HepG2 (cell line): ENCODE data around the gene PDE6C. TPM values are rescaled to one million over a fixed set of nuclear protein-coding genes. Genes with fewer than 3 reads are reported as not detected.
A peak's percentile ranks its signal among the peaks of the same experiment; 100 is the strongest.

Source experiments
- ADNP ChIP-seq: sonication (generic); formaldehyde crosslinking; IDR thresholded peaks from 2 replicates; pipeline ENCODE4 v1.4.0; 2020; ENCODE audit warnings: missing genetic modification reagents
- AGO2 ChIP-seq: fragments of 200-400 bp; formaldehyde crosslinking; optimal IDR thresholded peaks from 2 replicates; pipeline ENCODE3; 2017; ENCODE audit warnings: mild to moderate bottlenecking, low read depth, low read length, moderate library complexity
- ATAD3A ChIP-seq: sonication (generic); formaldehyde crosslinking; IDR thresholded peaks from 2 replicates; pipeline ENCODE4 v1.4.0; 2020; ENCODE audit warnings: missing genetic modification reagents
- BRD4 ChIP-seq: sonication (generic); formaldehyde crosslinking; IDR thresholded peaks from 2 replicates; pipeline ENCODE4 v1.4.0; 2020; ENCODE audit warnings: missing genetic modification reagents
- FLYWCH1 ChIP-seq: sonication (generic); formaldehyde crosslinking; IDR thresholded peaks from 2 replicates; pipeline ENCODE4 v1.8.1; 2023; ENCODE audit warnings: mild to moderate bottlenecking, missing genetic modification reagents
- GATAD1 ChIP-seq: IDR thresholded peaks from 2 replicates; pipeline ENCODE4 v1.6.1; 2016; ENCODE audit warnings: missing genetic modification reagents, missing compliant biosample characterization
- GPN1 ChIP-seq: sonication (generic); formaldehyde crosslinking; IDR thresholded peaks from 2 replicates; pipeline ENCODE4 v1.5.1; 2020; ENCODE audit warnings: missing genetic modification reagents, borderline replicate concordance
- MEIS2 ChIP-seq: sonication (generic); formaldehyde crosslinking; IDR thresholded peaks from 2 replicates; pipeline ENCODE4 v1.9.0; 2021; ENCODE audit warnings: mild to moderate bottlenecking, missing genetic modification reagents
- NCOA2 ChIP-seq: sonication (generic); formaldehyde crosslinking; IDR thresholded peaks from 2 replicates; pipeline ENCODE4 v1.8.0; 2022; ENCODE audit warnings: inconsistent platforms
- NFE2L2 ChIP-seq: fragments of 150-350 bp; IDR thresholded peaks from 2 replicates; pipeline ENCODE4 v1.6.1; 2014; ENCODE audit warnings: low read length
- PAF1 ChIP-seq: IDR thresholded peaks from 2 replicates; pipeline ENCODE4 v1.6.1; 2016; ENCODE audit warnings: missing genetic modification reagents, missing compliant biosample characterization
- POGK ChIP-seq: sonication (generic); formaldehyde crosslinking; conservative IDR thresholded peaks from 2 replicates; pipeline ENCODE4 v1.8.0; 2022; ENCODE audit warnings: mild to moderate bottlenecking, moderate library complexity, missing genetic modification reagents
- POLR2G ChIP-seq: fragments of 200-400 bp; formaldehyde crosslinking; IDR thresholded peaks from 2 replicates; pipeline ENCODE4 v1.6.1; 2018; ENCODE audit warnings: mild to moderate bottlenecking, low read depth, low read length, moderate library complexity
- RFXAP ChIP-seq: sonication (generic); formaldehyde crosslinking; IDR thresholded peaks from 2 replicates; pipeline ENCODE4 v1.4.0; 2020; ENCODE audit warnings: missing genetic modification reagents, borderline replicate concordance
- SMARCE1 ChIP-seq: fragments of 450-650 bp; IDR thresholded peaks from 2 replicates; pipeline ENCODE4 v1.6.1; 2017; ENCODE audit warnings: borderline replicate concordance
- SNAI1 ChIP-seq: sonication (generic); formaldehyde crosslinking; IDR thresholded peaks from 2 replicates; pipeline ENCODE4 v1.5.0; 2020; ENCODE audit warnings: mild to moderate bottlenecking, missing genetic modification reagents, borderline replicate concordance
- SRF ChIP-seq: IDR thresholded peaks from 2 replicates; pipeline ENCODE4 v1.6.1; 2011; ENCODE audit warnings: mild to moderate bottlenecking, low read depth, low read length, moderate library complexity
- ZNF350 ChIP-seq: sonication (generic); formaldehyde crosslinking; IDR thresholded peaks from 2 replicates; pipeline ENCODE4 v1.4.0; 2020; ENCODE audit warnings: mild to moderate bottlenecking, low read depth, missing genetic modification reagents, borderline replicate concordance
- ZNF382 ChIP-seq: sonication (generic); formaldehyde crosslinking; IDR thresholded peaks from 2 replicates; pipeline ENCODE4 v1.5.0; 2020; ENCODE audit warnings: missing genetic modification reagents, mild to moderate bottlenecking, borderline replicate concordance
- ZNF446 ChIP-seq: sonication (generic); formaldehyde crosslinking; IDR thresholded peaks from 2 replicates; pipeline ENCODE4 v1.5.0; 2020; ENCODE audit warnings: mild to moderate bottlenecking, missing genetic modification reagents
- ZNF512 ChIP-seq: sonication (generic); formaldehyde crosslinking; IDR thresholded peaks from 2 replicates; pipeline ENCODE4 v1.4.0; 2020; ENCODE audit warnings: mild to moderate bottlenecking, missing genetic modification reagents
- ZNF562 ChIP-seq: sonication (generic); formaldehyde crosslinking; IDR thresholded peaks from 2 replicates; pipeline ENCODE4 v1.8.0; 2022; ENCODE audit warnings: missing genetic modification reagents, borderline replicate concordance
- ZNF614 ChIP-seq: IDR thresholded peaks from 2 replicates; pipeline ENCODE4 v1.6.1; 2018; ENCODE audit warnings: missing biosample characterization, missing genetic modification reagents, inconsistent platforms, borderline replicate concordance
- ZNF660 ChIP-seq: sonication (generic); formaldehyde crosslinking; IDR thresholded peaks from 2 replicates; pipeline ENCODE4 v1.5.1; 2020; ENCODE audit warnings: mild to moderate bottlenecking, low read depth, missing genetic modification reagents, borderline replicate concordance
- ZNF720 ChIP-seq: sonication (generic); formaldehyde crosslinking; IDR thresholded peaks from 2 replicates; pipeline ENCODE4 v1.4.0; 2020; ENCODE audit warnings: missing genetic modification reagents
- ZNF772 ChIP-seq: sonication (generic); formaldehyde crosslinking; IDR thresholded peaks from 2 replicates; pipeline ENCODE4 v1.5.0; 2020; ENCODE audit warnings: mild to moderate bottlenecking, missing genetic modification reagents
- polyA plus RNA-seq, 8 experiments: library from polyadenylated mRNA; depleted of rRNA in 3 of 8; stranded (reverse) in 7 of 8; unstranded in 1 of 8; fragments of >200 nt; fragmentation: Illumina TruSeq in 4 of 8; extraction: Trizol in 4 of 8; gene quantifications; 2 replicates each; pipeline versions ENCODE4 v1.2.1 to v1.2.3, GENCODE V29; 2011 to 2016; ENCODE audit warnings: low read depth in 4 of 8, missing spikeins in 1 of 8, mixed read lengths in 1 of 8; ENCODE audit not compliant: insufficient read depth in 1 of 8
- total RNA-seq, 5 experiments: library from RNA; depleted of rRNA; stranded (reverse); fragments of >200 nt; fragmentation: Illumina TruSeq; extraction: Trizol; gene quantifications; 2 replicates each; pipeline ENCODE4 v1.2.3, GENCODE V29; 2016; ENCODE audit warnings: low read depth in 1 of 5
- TF ChIP-seq, protein P1 (sequence below): IDR thresholded peaks from 2 replicates; pipeline ENCODE4 v1.6.1; 2016; ENCODE audit warnings: missing compliant biosample characterization, missing genetic modification reagents, borderline replicate concordance
- TF ChIP-seq, protein P2 (sequence below): sonication (generic); formaldehyde crosslinking; conservative IDR thresholded peaks from 2 replicates; pipeline ENCODE4 v1.8.0; 2022; ENCODE audit warnings: missing genetic modification reagents

Gene PDE6C
- total and polyA plus RNA-seq, 2 of the 13 experiments (the other 11 are each of a cell fraction or from before 2014, with no cell fraction given) = 0.64 TPM; not detected in 1

DNA sequence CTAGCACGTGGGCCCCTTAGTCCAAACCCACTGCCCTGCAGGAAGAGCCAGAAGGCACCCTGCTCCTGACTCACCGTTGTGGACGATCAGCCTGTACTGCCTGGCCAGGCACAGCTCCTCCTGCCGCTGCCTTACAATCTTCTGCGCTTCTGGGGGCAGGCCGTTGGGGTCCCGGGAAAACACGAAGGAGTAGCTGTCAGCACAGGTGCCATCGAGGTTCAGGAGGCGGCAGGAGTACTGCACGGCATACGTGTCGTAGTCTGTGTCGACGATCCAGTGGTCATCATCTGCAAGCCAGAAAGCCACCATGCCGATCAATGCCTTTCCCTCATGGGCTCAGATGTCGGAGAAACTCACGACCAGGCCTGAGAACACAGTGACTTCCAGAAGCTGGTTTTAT is 18.6 kb upstream of the PDE6C start (continued):
- TF ChIP-seq ATAD3A (no peak), ZNF772 (CRISPR knock-in tag) (no peak), ZNF382 (CRISPR knock-in tag) (no peak), ZNF614 (CRISPR knock-in tag) (no peak), PAF1 (CRISPR knock-in tag) (peak; percentile 38; the same call in 1 of the 2 replicates), SRF (no peak), NCOA2 (CRISPR knock-in tag) (no peak), POLR2G (peak; percentile 50), AGO2 (peak; percentile 91), ZNF446 (CRISPR knock-in tag) (no peak), SNAI1 (CRISPR knock-in tag) (no peak), GATAD1 (CRISPR knock-in tag) (no peak), FLYWCH1 (no peak), GPN1 (CRISPR knock-in tag) (no peak), BRD4 (CRISPR knock-in tag) (no peak), MEIS2 (no peak), ZNF562 (no peak), ZNF512 (CRISPR knock-in tag) (no peak), SMARCE1 (no peak), ZNF350 (CRISPR knock-in tag) (no peak), POGK (no peak), RFXAP (CRISPR knock-in tag) (no peak), NFE2L2 (no peak), ZNF660 (CRISPR knock-in tag) (no peak), ZNF720 (CRISPR knock-in tag) (no peak), ADNP (CRISPR knock-in tag) (no peak)
- TF ChIP-seq, protein P1, sequence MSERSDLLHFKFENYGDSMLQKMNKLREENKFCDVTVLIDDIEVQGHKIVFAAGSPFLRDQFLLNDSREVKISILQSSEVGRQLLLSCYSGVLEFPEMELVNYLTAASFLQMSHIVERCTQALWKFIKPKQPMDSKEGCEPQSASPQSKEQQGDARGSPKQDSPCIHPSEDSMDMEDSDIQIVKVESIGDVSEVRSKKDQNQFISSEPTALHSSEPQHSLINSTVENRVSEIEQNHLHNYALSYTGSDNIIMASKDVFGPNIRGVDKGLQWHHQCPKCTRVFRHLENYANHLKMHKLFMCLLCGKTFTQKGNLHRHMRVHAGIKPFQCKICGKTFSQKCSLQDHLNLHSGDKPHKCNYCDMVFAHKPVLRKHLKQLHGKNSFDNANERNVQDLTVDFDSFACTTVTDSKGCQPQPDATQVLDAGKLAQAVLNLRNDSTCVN (CRISPR knock-in tag) = no peak
- TF ChIP-seq, protein P2, sequence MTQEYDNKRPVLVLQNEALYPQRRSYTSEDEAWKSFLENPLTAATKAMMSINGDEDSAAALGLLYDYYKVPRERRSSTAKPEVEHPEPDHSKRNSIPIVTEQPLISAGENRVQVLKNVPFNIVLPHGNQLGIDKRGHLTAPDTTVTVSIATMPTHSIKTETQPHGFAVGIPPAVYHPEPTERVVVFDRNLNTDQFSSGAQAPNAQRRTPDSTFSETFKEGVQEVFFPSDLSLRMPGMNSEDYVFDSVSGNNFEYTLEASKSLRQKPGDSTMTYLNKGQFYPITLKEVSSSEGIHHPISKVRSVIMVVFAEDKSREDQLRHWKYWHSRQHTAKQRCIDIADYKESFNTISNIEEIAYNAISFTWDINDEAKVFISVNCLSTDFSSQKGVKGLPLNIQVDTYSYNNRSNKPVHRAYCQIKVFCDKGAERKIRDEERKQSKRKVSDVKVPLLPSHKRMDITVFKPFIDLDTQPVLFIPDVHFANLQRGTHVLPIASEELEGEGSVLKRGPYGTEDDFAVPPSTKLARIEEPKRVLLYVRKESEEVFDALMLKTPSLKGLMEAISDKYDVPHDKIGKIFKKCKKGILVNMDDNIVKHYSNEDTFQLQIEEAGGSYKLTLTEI (CRISPR knock-in tag) = no peak
